Astrocyte of the cerebellum (primary cell): ENCODE data around the gene APOF.
"Not testable (repeated sequence)": the region's sequence is repeated elsewhere in the genome, so short reads cannot be mapped to it uniquely, and the experiment has no call there.

Experiments used
- DNase-seq: peaks from one replicate; pipeline ENCODE4 v3.0.0-alpha.2; 2011; ENCODE audit warnings: low read depth
- H3K4me3 ChIP-seq: 2 replicates; pipeline ENCODE4 v1.5.1; 2011; ENCODE audit warnings: mild to moderate bottlenecking, low read depth, low read length, moderate library complexity
- CTCF ChIP-seq: IDR thresholded peaks from 2 replicates; pipeline ENCODE4 v1.5.1; 2012; ENCODE audit warnings: low read length, low read depth, moderate library complexity, mild to moderate bottlenecking; ENCODE audit errors: missing control alignments
- in situ Hi-C: cut with HindIII; loops from 2 replicates; pipeline ENCODE4 v1.10.0; 2017; ENCODE audit warnings: low sequenced_read_pairs

The APOF gene

GRCh38 chr12:56336361-56337167 is 26.1 kb downstream of the APOF start:
- DNase-seq, result no peak
- H3K4me3 ChIP-seq, result no peak overlapping the region
- in situ Hi-C loops, result no loop called here
- no peak for TF ChIP-seq CTCF

- DNase-seq, H3K4me3 ChIP-seq, in situ Hi-C loops: not testable (repeated sequence)
Measured at GRCh38 chr12:56335527-56335926, 27.1 kb downstream of the APOF start.

GRCh38 chr12:56334490-56334793 is 28.2 kb downstream of the APOF start:
- H3K4me3 ChIP-seq, result peak overlapping the region; percentile 50
- in situ Hi-C loops, result no loop called here
- no peak for DNase-seq
- no peak for TF ChIP-seq CTCF

- in situ Hi-C loops, result no loop called here
- peak within 1 kb of the TSS; percentile 50 for H3K4me3 ChIP-seq
- peak; percentile 75 for TF ChIP-seq CTCF
- DNase-seq, result peak; percentile 96
Measured at GRCh38 chr12:56333679-56334489, 28.8 kb downstream of the APOF start, which contains the start of gene PAN2. PAN2 (minus strand) TSS chr12:56334000; CDS start chr12:56333094, 906 bp downstream.

GRCh38 chr12:56333197-56333678 is 29.4 kb downstream of the APOF start:
- no peak for TF ChIP-seq CTCF
- H3K4me3 ChIP-seq, result peak overlapping the region; percentile 50
- no peak for DNase-seq
- in situ Hi-C loops, result no loop called here

GRCh38 chr12:56332512-56333196 is 30.0 kb downstream of the APOF start:
- no peak for TF ChIP-seq CTCF
- in situ Hi-C loops, result no loop called here
- H3K4me3 ChIP-seq, result peak overlapping the region; percentile 50
- no peak for DNase-seq
